ENCODE measurements around the gene GRK2. TPM values are rescaled to one million over a fixed set of nuclear protein-coding genes. Genes with fewer than 3 reads are reported as not detected.
A peak's percentile ranks its signal among the peaks of the same experiment; 100 is the strongest.

Gene GRK2
- total RNA-seq, 2 experiments from 2014 or later = 303 to 305 TPM

- DNase-seq = no peak
- ATAC-seq = no peak
- POLR2A ChIA-PET = interaction anchor here (1.4 to 2.0 kb wide), 2 partner anchors 10 to 22 kb away, joined by 5 to 7 read pairs; no protein-coding TSS in a partner anchor
- no peaks in the 10 kb centered on the region for H3K9me3 Mint-ChIP-seq
- intact Hi-C loops (cut with micrococcal nuclease) = no loop called here
- no peak for TF ChIP-seq CTCF (IDR thresholded peaks at IDR 0.05)
- CTCF ChIA-PET = no interaction called here
- no peaks in the 10 kb centered on the region for H3K36me3 Mint-ChIP-seq (ENCODE audit: low read depth)
- H3K4me3 Mint-ChIP-seq = no peak overlapping the region
- no peaks in the 10 kb centered on the region for H3K27me3 Mint-ChIP-seq
- H3K4me1 Mint-ChIP-seq (ENCODE audit: low read depth) = peaks cover 18% of the 10 kb centered on the region
- no peak overlapping the region for H3K27ac Mint-ChIP-seq
These were observed 43.4 kb downstream of the GRK2 start for GRCh38 chr11:67309661-67310061.

GRCh38 chr11:67310246-67311050 is 44.2 kb downstream of the GRK2 start:
- H3K36me3 Mint-ChIP-seq (ENCODE audit: low read depth) = no peaks in the 10 kb centered on the region
- H3K9me3 Mint-ChIP-seq = no peaks in the 10 kb centered on the region
- DNase-seq = no peak
- ChIA-PET POLR2A (interaction anchor here (1.4 to 2.0 kb wide), 2 partner anchors 11 to 23 kb away, joined by 5 to 7 read pairs; no protein-coding TSS in a partner anchor), CTCF (interaction anchor here (0.8 kb wide), 1 partner anchor 41 kb away, joined by 3 read pairs; no protein-coding TSS in a partner anchor)
- peaks cover 18% of the 10 kb centered on the region for H3K4me1 Mint-ChIP-seq (ENCODE audit: low read depth)
- no peak for ATAC-seq
- H3K27me3 Mint-ChIP-seq = no peaks in the 10 kb centered on the region
- no peak overlapping the region for H3K27ac Mint-ChIP-seq
- H3K4me3 Mint-ChIP-seq = no peak overlapping the region
- intact Hi-C loops (cut with micrococcal nuclease) = no loop called here
- no peak for TF ChIP-seq CTCF (IDR thresholded peaks at IDR 0.05)

GRCh38 chr11:67311051-67311555 is 44.8 kb downstream of the GRK2 start:
- no peaks in the 10 kb centered on the region for H3K9me3 Mint-ChIP-seq
- H3K27ac Mint-ChIP-seq = peak overlapping the region; percentile 36
- ATAC-seq = no peak
- no peak for DNase-seq
- no peak for TF ChIP-seq CTCF (IDR thresholded peaks at IDR 0.05)
- no peaks in the 10 kb centered on the region for H3K36me3 Mint-ChIP-seq (ENCODE audit: low read depth)
- CTCF ChIA-PET = interaction anchor here (1.2 kb wide), 1 partner anchor 71 kb away, joined by 3 read pairs; no protein-coding TSS in a partner anchor
- H3K27me3 Mint-ChIP-seq = no peaks in the 10 kb centered on the region
- no peak overlapping the region for H3K4me3 Mint-ChIP-seq
- intact Hi-C loops (cut with micrococcal nuclease) = no loop called here
- POLR2A ChIA-PET = no interaction called here
- H3K4me1 Mint-ChIP-seq (ENCODE audit: low read depth) = peaks cover 18% of the 10 kb centered on the region

- Mint-ChIP-seq H3K36me3 (ENCODE audit: low read depth) (no peaks in the 10 kb centered on the region), H3K27ac (peak overlapping the region; percentile 84), H3K4me1 (ENCODE audit: low read depth) (peaks cover 18% of the 10 kb centered on the region), H3K4me3 (no peak overlapping the region), H3K27me3 (no peaks in the 10 kb centered on the region), H3K9me3 (no peaks in the 10 kb centered on the region)
- ChIA-PET CTCF (interaction anchor here (1.2 kb wide), 1 partner anchor 71 kb away, joined by 3 read pairs; no protein-coding TSS in a partner anchor), POLR2A (no interaction called here)
- intact Hi-C loops (cut with micrococcal nuclease) = no loop called here
- ATAC-seq (peak; percentile 57), DNase-seq (peak; percentile 24)
- no peak for TF ChIP-seq CTCF (IDR thresholded peaks at IDR 0.05)
These were observed 45.3 kb downstream of the GRK2 start for GRCh38 chr11:67311556-67312082.

All from activated CD8-positive, alpha-beta T cell treated with anti-CD3 and anti-CD28 coated beads for 36 hours (primary cell).